DND-41 (cell line): ENCODE results near the gene GRM4.

ENCODE experiments used
- ATAC-seq: fragments of 200-7000 bp; cut with Tn5 transposase; 3 replicates; pipeline ENCODE4 v1.9.1; 2021; ENCODE audit warnings: low read depth; ENCODE audit not compliant: insufficient read depth
- DNase-seq: peaks from one replicate; pipeline ENCODE4 v3.0.0-alpha.2; 2020
- H2AFZ ChIP-seq: 2 replicates; pipeline ENCODE4 v1.6.0; 2012; ENCODE audit warnings: low read depth, low read length
- H3K27ac ChIP-seq: 2 replicates; pipeline ENCODE4 v1.5.1; 2012; ENCODE audit warnings: low read length, inconsistent platforms
- H3K27me3 ChIP-seq: fragments of 200-600 bp; sonication (generic); 2 replicates; pipeline ENCODE4 v1.6.0; 2012; ENCODE audit warnings: low read length, mild to moderate bottlenecking, inconsistent platforms; ENCODE audit not compliant: insufficient read depth, poor library complexity
- H3K36me3 ChIP-seq: 2 replicates; pipeline ENCODE4 v1.5.1; 2012; ENCODE audit warnings: low read length, inconsistent platforms; ENCODE audit not compliant: insufficient read depth
- H3K4me1 ChIP-seq: 2 replicates; pipeline ENCODE4 v1.5.1; 2012; ENCODE audit warnings: mild to moderate bottlenecking, low read length; ENCODE audit not compliant: insufficient read depth
- H3K4me2 ChIP-seq: 2 replicates; pipeline ENCODE4 v1.6.0; 2012; ENCODE audit warnings: mild to moderate bottlenecking, moderate library complexity, low read length, inconsistent platforms; ENCODE audit not compliant: insufficient read depth
- H3K4me3 ChIP-seq, 2 experiments: fragments of 200-600 bp in 1 of 2; shearing (Covaris generic) in 1 of 2; 2 replicates each; pipeline ENCODE4 v1.5.1; 2012 to 2016; ENCODE audit warnings: inconsistent platforms in 2 of 2, low read length in 2 of 2, mild to moderate bottlenecking in 2 of 2, low read depth in 1 of 2, moderate library complexity in 1 of 2
- H3K79me2 ChIP-seq: 2 replicates; pipeline ENCODE4 v1.6.0; 2012; ENCODE audit warnings: low read length, inconsistent platforms; ENCODE audit not compliant: insufficient read depth
- H3K9ac ChIP-seq: 2 replicates; pipeline ENCODE4 v1.6.0; 2012; ENCODE audit warnings: low read depth, mild to moderate bottlenecking, inconsistent platforms, low read length, moderate library complexity
- H3K9me3 ChIP-seq: 2 replicates; pipeline ENCODE4 v1.5.1; 2012; ENCODE audit warnings: low read length, moderate library complexity, mild to moderate bottlenecking, inconsistent platforms; ENCODE audit not compliant: insufficient read depth, severe bottlenecking
- H4K20me1 ChIP-seq: 2 replicates; pipeline ENCODE4 v1.6.0; 2012; ENCODE audit warnings: low read length; ENCODE audit not compliant: insufficient read depth
- CTCF ChIP-seq: IDR thresholded peaks from 2 replicates; pipeline ENCODE4 v1.5.1; 2012; ENCODE audit warnings: borderline replicate concordance, low read length, moderate library complexity, mild to moderate bottlenecking; ENCODE audit not compliant: poor library complexity, severe bottlenecking; ENCODE audit errors: extremely low read depth
- EZH2 ChIP-seq: IDR thresholded peaks from 3 replicates; pipeline ENCODE4 v1.6.1; 2012; ENCODE audit warnings: borderline replicate concordance, low read depth, mild to moderate bottlenecking, moderate library complexity, low read length, inconsistent platforms; ENCODE audit not compliant: severe bottlenecking

GRM4 gene

GRCh38 chr6:33983109-33983716, 162.7 kb downstream of the GRM4 start:
- ATAC-seq = no peak
- Histone ChIP-seq H4K20me1 (no peaks in the 10 kb centered on the region), H2AFZ (no peak overlapping the region), H3K9ac (no peak overlapping the region), H3K4me2 (no peak overlapping the region), H3K4me3 (no peak overlapping the region), H3K4me1 (no peaks in the 10 kb centered on the region), H3K27me3 (peaks cover 1% of the 10 kb centered on the region), H3K36me3 (no peaks in the 10 kb centered on the region), H3K27ac (no peak overlapping the region), H3K79me2 (no peaks in the 10 kb centered on the region), H3K9me3 (no peaks in the 10 kb centered on the region)
- DNase-seq = no peak
- no peak for TF ChIP-seq EZH2
- TF ChIP-seq CTCF = no peak

DNA sequence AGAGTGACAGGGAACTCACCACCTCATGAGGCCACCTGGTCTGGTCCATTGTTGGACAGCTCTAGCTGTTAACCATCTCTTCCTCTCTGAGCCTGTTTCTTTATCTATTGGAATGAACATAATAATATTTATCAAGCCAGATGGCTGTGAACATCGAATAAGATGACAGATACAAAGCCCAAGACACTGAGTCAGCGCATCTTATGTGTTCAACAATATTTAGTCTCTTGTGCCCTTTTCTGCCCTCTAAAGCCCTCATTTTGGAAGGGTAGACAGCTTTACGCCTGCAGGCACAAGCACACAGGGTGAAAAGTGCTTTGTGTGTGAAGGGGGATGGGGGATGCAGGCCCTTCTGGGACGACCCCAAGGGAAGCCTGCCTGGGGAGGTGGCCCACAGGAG, 164.0 kb downstream of the GRM4 start:
- no peaks in the 10 kb centered on the region for H3K36me3 ChIP-seq

DNA sequence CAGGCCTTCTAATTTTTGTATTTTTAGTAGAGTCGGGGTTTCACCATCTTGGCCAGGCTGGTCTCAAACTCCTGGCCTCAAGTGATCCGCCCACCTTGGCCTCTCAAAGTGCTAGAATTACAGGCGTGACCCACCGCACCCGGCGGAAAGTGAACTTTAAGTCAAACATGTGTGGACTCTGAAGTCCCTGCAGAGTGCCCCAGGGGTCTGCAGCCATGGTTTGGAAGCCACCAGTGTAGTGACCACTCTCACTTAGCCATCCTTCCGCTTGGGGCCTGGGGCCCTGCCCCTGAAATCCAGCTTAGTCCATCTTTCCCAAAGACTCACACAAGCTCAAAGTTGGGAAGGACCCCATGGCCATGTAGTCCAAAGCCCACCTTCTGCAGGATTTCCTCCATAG, 164.5 kb downstream of the GRM4 start:
- Histone ChIP-seq H3K27ac (no peak overlapping the region), H3K9ac (no peak overlapping the region), H3K4me2 (no peak overlapping the region), H3K79me2 (no peaks in the 10 kb centered on the region), H3K4me3 (no peak overlapping the region), H3K4me1 (no peaks in the 10 kb centered on the region), H3K9me3 (no peaks in the 10 kb centered on the region), H4K20me1 (peaks cover 6% of the 10 kb centered on the region; the same call in 1 of the 2 replicates), H3K36me3 (no peaks in the 10 kb centered on the region), H2AFZ (no peak overlapping the region), H3K27me3 (peaks cover 13% of the 10 kb centered on the region)
- no peak for TF ChIP-seq CTCF
- TF ChIP-seq EZH2 = no peak
- no peak for ATAC-seq
- DNase-seq = no peak

More for the DNA sequence above, 164.0 kb downstream of the GRM4 start:
- TF ChIP-seq CTCF = no peak
- no peak for TF ChIP-seq EZH2
- Histone ChIP-seq H3K4me2 (no peak overlapping the region), H4K20me1 (peaks cover 6% of the 10 kb centered on the region; the same call in 1 of the 2 replicates), H3K27ac (no peak overlapping the region), H3K9ac (no peak overlapping the region), H3K9me3 (no peaks in the 10 kb centered on the region), H2AFZ (no peak overlapping the region), H3K27me3 (peaks cover 9% of the 10 kb centered on the region), H3K79me2 (no peaks in the 10 kb centered on the region), H3K4me1 (no peaks in the 10 kb centered on the region), H3K4me3 (no peak overlapping the region)
- ATAC-seq = no peak
- DNase-seq = no peak
